HEK293 (cell line): Measurements from ENCODE around the gene NAT16.

ENCODE experiments used
- BCL11A ChIP-seq: fragments of 450-650 bp; formaldehyde crosslinking; IDR thresholded peaks from 2 replicates; pipeline ENCODE4 v1.5.1; 2016; ENCODE audit warnings: low read depth, missing biosample characterization, missing genetic modification characterization
- GLI4 ChIP-seq: fragments of 450-650 bp; formaldehyde crosslinking; IDR thresholded peaks from 2 replicates; pipeline ENCODE4 v1.5.1; 2016; ENCODE audit warnings: missing biosample characterization, missing genetic modification characterization
- HOXC10 ChIP-seq: sonication (generic); formaldehyde crosslinking; IDR thresholded peaks from 2 replicates; pipeline ENCODE4 v1.8.1; 2023; ENCODE audit warnings: mild to moderate bottlenecking, missing genetic modification reagents
- SP7 ChIP-seq: fragments of 450-650 bp; formaldehyde crosslinking; IDR thresholded peaks from 2 replicates; pipeline ENCODE4 v1.5.1; 2016; ENCODE audit warnings: missing biosample characterization, missing genetic modification characterization
- ZNF10 ChIP-seq: fragments of 450-650 bp; formaldehyde crosslinking; IDR thresholded peaks from 2 replicates; pipeline ENCODE4 v1.5.1; 2017; ENCODE audit warnings: missing biosample characterization, missing genetic modification characterization
- ZNF155 ChIP-seq: fragments of 450-650 bp; formaldehyde crosslinking; IDR thresholded peaks from 2 replicates; pipeline ENCODE4 v1.5.1; 2016; ENCODE audit warnings: missing biosample characterization, missing genetic modification characterization
- ZNF174 ChIP-seq: fragments of 450-650 bp; formaldehyde crosslinking; IDR thresholded peaks from 2 replicates; pipeline ENCODE4 v1.5.0; 2017; ENCODE audit warnings: missing biosample characterization, mild to moderate bottlenecking, missing genetic modification characterization
- ZNF184 ChIP-seq: fragments of 450-650 bp; IDR thresholded peaks from 2 replicates; pipeline ENCODE4 v1.5.1; 2018; ENCODE audit warnings: missing biosample characterization, mild to moderate bottlenecking, missing genetic modification characterization
- ZNF2 ChIP-seq: fragments of 450-650 bp; formaldehyde crosslinking; IDR thresholded peaks from 2 replicates; pipeline ENCODE4 v1.5.1; 2016; ENCODE audit warnings: missing biosample characterization, missing genetic modification characterization
- ZNF214 ChIP-seq: fragments of 450-650 bp; formaldehyde crosslinking; IDR thresholded peaks from 2 replicates; pipeline ENCODE4 v1.5.1; 2017; ENCODE audit warnings: missing biosample characterization, mild to moderate bottlenecking, missing genetic modification characterization, borderline replicate concordance
- ZNF248 ChIP-seq: fragments of 450-650 bp; formaldehyde crosslinking; IDR thresholded peaks from 2 replicates; pipeline ENCODE4 v1.5.1; 2017; ENCODE audit warnings: missing biosample characterization, missing genetic modification characterization
- ZNF26 ChIP-seq: fragments of 450-650 bp; formaldehyde crosslinking; IDR thresholded peaks from 2 replicates; pipeline ENCODE4 v1.5.1; 2016; ENCODE audit warnings: missing biosample characterization, missing genetic modification characterization
- ZNF280D ChIP-seq: fragments of 450-650 bp; formaldehyde crosslinking; IDR thresholded peaks from 2 replicates; pipeline ENCODE4 v1.5.1; 2016; ENCODE audit warnings: missing biosample characterization, missing genetic modification characterization
- ZNF311 ChIP-seq: fragments of 450-650 bp; formaldehyde crosslinking; IDR thresholded peaks from 2 replicates; pipeline ENCODE4 v1.5.1; 2017; ENCODE audit warnings: missing biosample characterization, missing genetic modification characterization, borderline replicate concordance
- ZNF335 ChIP-seq: fragments of 450-650 bp; formaldehyde crosslinking; conservative IDR thresholded peaks from 2 replicates; pipeline ENCODE4 v1.5.1; 2016; ENCODE audit warnings: missing biosample characterization, missing genetic modification characterization
- ZNF354C ChIP-seq: fragments of 450-650 bp; formaldehyde crosslinking; IDR thresholded peaks from 2 replicates; pipeline ENCODE4 v1.5.1; 2016; ENCODE audit warnings: missing biosample characterization, missing genetic modification characterization, low read depth, borderline replicate concordance
- ZNF394 ChIP-seq: fragments of 450-650 bp; formaldehyde crosslinking; IDR thresholded peaks from 2 replicates; pipeline ENCODE4 v1.5.1; 2016; ENCODE audit warnings: missing biosample characterization, missing genetic modification characterization, mild to moderate bottlenecking, moderate library complexity, borderline replicate concordance
- ZNF433 ChIP-seq: fragments of 450-650 bp; formaldehyde crosslinking; IDR thresholded peaks from 2 replicates; pipeline ENCODE4 v1.5.1; 2016; ENCODE audit warnings: missing biosample characterization, missing genetic modification characterization, low read depth
- ZNF488 ChIP-seq: fragments of 450-650 bp; formaldehyde crosslinking; IDR thresholded peaks from 2 replicates; pipeline ENCODE4 v1.5.1; 2016; ENCODE audit warnings: missing biosample characterization, missing genetic modification characterization
- ZNF558 ChIP-seq: fragments of 450-650 bp; formaldehyde crosslinking; IDR thresholded peaks from 2 replicates; pipeline ENCODE4 v1.5.1; 2016; ENCODE audit warnings: missing biosample characterization, missing genetic modification characterization
- ZNF596 ChIP-seq: fragments of 450-650 bp; IDR thresholded peaks from 2 replicates; pipeline ENCODE4 v1.5.0; 2018; ENCODE audit warnings: missing biosample characterization, mild to moderate bottlenecking, missing genetic modification characterization, moderate library complexity
- ZNF664 ChIP-seq: fragments of 450-650 bp; formaldehyde crosslinking; IDR thresholded peaks from 2 replicates; pipeline ENCODE4 v1.5.1; 2016; ENCODE audit warnings: missing biosample characterization, missing genetic modification characterization
- ZSCAN30 ChIP-seq: fragments of 450-650 bp; IDR thresholded peaks from 2 replicates; pipeline ENCODE4 v1.5.1; 2018; ENCODE audit warnings: missing biosample characterization, mild to moderate bottlenecking, missing genetic modification characterization, moderate library complexity
- ZXDB ChIP-seq: fragments of 450-650 bp; formaldehyde crosslinking; IDR thresholded peaks from 2 replicates; pipeline ENCODE4 v1.5.1; 2016; ENCODE audit warnings: missing biosample characterization, missing genetic modification characterization
- TF ChIP-seq, protein P1 (sequence below): fragments of 450-650 bp; formaldehyde crosslinking; IDR thresholded peaks from 2 replicates; pipeline ENCODE4 v1.5.1; 2016; ENCODE audit warnings: missing biosample characterization, missing genetic modification characterization
- TF ChIP-seq, protein P2 (sequence below): fragments of 450-650 bp; IDR thresholded peaks from 2 replicates; pipeline ENCODE4 v1.5.1; 2018; ENCODE audit warnings: missing biosample characterization, mild to moderate bottlenecking, missing genetic modification characterization
- TF ChIP-seq, protein P3 (sequence below): fragments of 450-650 bp; formaldehyde crosslinking; IDR thresholded peaks from 2 replicates; pipeline ENCODE4 v1.5.0; 2017; ENCODE audit warnings: missing biosample characterization, missing genetic modification characterization, borderline replicate concordance

Gene NAT16

DNA sequence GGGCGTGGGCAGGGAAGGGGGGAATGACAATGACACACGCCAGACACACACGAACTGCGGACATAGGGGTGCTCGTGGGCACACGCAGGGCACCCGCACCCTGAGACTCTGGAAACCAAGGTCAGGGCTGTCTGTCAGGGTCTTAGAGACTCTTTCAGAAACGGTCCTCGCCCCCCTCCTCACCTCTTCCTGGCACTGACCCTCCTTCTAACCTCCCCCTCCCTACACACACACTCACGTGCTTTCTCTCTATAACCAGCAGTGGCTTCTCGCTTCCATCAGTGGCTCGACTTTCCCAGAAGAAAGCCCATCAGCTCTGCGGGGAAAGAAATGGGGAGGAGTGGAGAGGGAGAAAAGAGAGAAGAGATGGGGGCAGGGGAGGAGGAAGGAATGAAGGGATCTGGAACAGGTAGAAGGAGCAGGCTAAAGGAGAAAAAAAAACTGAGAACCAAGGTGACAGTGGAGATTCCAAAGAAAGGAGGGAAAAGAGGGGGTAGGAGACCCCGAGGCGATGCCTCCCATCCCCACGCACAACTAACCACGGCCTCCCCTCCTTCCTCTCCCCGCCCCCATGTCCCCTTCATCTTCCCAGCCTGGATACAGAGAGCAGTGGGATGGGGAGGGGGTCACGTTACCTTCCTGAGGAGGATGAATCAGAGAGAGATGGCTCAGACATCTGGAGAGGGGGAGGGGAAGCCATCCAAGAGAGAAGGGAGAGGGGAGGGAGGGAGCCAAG, 13.0 kb downstream of the NAT16 start (continued):
- TF ChIP-seq, protein P1, sequence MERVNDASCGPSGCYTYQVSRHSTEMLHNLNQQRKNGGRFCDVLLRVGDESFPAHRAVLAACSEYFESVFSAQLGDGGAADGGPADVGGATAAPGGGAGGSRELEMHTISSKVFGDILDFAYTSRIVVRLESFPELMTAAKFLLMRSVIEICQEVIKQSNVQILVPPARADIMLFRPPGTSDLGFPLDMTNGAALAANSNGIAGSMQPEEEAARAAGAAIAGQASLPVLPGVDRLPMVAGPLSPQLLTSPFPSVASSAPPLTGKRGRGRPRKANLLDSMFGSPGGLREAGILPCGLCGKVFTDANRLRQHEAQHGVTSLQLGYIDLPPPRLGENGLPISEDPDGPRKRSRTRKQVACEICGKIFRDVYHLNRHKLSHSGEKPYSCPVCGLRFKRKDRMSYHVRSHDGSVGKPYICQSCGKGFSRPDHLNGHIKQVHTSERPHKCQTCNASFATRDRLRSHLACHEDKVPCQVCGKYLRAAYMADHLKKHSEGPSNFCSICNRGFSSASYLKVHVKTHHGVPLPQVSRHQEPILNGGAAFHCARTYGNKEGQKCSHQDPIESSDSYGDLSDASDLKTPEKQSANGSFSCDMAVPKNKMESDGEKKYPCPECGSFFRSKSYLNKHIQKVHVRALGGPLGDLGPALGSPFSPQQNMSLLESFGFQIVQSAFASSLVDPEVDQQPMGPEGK: peak; percentile 15; the same call in 1 of the 2 replicates
- TF ChIP-seq ZNF488 (no peak), ZNF558 (tag by site-specific recombination) (no peak), ZNF311 (no peak), GLI4 (tag by site-specific recombination) (no peak), ZNF596 (tag by site-specific recombination) (peak; percentile 7; the same call in 1 of the 2 replicates), ZXDB (tag by site-specific recombination) (0 out of 2 replicates have a peak, but pooled peaks have one; percentile 6), ZNF26 (tag by site-specific recombination) (no peak), ZNF248 (no peak), ZNF394 (no peak), ZNF280D (tag by site-specific recombination) (no peak), BCL11A (tag by site-specific recombination) (no peak), ZNF174 (tag by site-specific recombination) (no peak), ZNF664 (no peak), ZNF10 (tag by site-specific recombination) (no peak), ZNF184 (tag by site-specific recombination) (no peak), ZNF354C (tag by site-specific recombination) (no peak), ZNF2 (tag by site-specific recombination) (no peak), ZNF335 (tag by site-specific recombination) (no peak; the same call in 1 of the 2 replicates), HOXC10 (CRISPR knock-in tag) (no peak), ZNF433 (tag by site-specific recombination) (no peak), ZNF155 (tag by site-specific recombination) (no peak), SP7 (tag by site-specific recombination) (peak; percentile 61), ZNF214 (tag by site-specific recombination) (no peak), ZSCAN30 (tag by site-specific recombination) (no peak)
- TF ChIP-seq, protein P2, sequence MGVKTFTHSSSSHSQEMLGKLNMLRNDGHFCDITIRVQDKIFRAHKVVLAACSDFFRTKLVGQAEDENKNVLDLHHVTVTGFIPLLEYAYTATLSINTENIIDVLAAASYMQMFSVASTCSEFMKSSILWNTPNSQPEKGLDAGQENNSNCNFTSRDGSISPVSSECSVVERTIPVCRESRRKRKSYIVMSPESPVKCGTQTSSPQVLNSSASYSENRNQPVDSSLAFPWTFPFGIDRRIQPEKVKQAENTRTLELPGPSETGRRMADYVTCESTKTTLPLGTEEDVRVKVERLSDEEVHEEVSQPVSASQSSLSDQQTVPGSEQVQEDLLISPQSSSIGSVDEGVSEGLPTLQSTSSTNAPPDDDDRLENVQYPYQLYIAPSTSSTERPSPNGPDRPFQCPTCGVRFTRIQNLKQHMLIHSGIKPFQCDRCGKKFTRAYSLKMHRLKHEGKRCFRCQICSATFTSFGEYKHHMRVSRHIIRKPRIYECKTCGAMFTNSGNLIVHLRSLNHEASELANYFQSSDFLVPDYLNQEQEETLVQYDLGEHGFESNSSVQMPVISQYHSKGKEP (tag by site-specific recombination): no peak
- TF ChIP-seq, protein P3, sequence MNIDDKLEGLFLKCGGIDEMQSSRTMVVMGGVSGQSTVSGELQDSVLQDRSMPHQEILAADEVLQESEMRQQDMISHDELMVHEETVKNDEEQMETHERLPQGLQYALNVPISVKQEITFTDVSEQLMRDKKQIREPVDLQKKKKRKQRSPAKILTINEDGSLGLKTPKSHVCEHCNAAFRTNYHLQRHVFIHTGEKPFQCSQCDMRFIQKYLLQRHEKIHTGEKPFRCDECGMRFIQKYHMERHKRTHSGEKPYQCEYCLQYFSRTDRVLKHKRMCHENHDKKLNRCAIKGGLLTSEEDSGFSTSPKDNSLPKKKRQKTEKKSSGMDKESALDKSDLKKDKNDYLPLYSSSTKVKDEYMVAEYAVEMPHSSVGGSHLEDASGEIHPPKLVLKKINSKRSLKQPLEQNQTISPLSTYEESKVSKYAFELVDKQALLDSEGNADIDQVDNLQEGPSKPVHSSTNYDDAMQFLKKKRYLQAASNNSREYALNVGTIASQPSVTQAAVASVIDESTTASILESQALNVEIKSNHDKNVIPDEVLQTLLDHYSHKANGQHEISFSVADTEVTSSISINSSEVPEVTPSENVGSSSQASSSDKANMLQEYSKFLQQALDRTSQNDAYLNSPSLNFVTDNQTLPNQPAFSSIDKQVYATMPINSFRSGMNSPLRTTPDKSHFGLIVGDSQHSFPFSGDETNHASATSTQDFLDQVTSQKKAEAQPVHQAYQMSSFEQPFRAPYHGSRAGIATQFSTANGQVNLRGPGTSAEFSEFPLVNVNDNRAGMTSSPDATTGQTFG (tag by site-specific recombination): no peak
